LNCaP clone FGC (cell line): ENCODE measurements around the gene RANBP3.

Experiments
- DNase-seq: peaks from one replicate; pipeline ENCODE4 v3.0.0-alpha.2; 2011; ENCODE audit warnings: low read depth
- H3K4me3 ChIP-seq: 2 replicates; pipeline ENCODE4 v1.5.1; 2011; ENCODE audit warnings: mild to moderate bottlenecking, low read depth, low read length, control low read depth
- TF ChIP-seq, protein P1 (sequence below): IDR thresholded peaks from 2 replicates; pipeline ENCODE4 v1.5.1; 2012; ENCODE audit warnings: mild to moderate bottlenecking; ENCODE audit not compliant: control insufficient read depth, insufficient read depth; ENCODE audit errors: extremely low read depth

Gene RANBP3

DNA sequence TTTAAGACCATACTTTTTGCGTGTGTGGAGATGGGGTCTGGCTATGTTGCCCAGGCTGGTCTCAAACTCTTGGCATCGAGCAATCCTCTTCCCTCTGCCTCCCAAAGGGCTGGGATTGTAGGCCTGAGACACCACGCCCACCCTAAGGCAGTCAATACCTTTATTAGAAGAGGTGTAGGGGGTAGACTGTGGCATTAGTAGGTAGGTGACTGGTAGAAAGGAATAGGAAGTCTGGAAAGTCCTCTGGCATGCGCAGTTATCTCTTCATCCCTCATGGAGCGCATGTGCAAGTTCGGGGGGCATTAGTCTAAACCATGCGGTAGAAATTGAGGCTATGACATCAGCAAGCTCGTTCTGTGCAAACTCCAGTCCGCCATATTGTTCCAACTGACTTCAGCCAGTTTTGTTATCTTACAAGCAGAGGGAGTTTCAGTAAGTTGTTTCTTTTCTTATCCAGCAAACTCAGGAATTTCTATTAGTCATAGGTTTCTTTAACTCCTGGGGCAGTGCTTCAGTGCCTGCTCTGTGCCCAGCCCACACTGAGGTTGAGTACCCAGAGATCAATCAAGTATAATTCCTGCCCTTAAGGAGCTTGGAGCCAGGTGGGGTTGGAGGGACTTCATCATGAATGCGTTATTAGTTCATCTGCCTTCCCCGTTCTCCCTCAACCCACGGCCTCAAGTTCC is 7.3 kb upstream of the RANBP3 start:
- no peak for DNase-seq
- TF ChIP-seq, protein P1, sequence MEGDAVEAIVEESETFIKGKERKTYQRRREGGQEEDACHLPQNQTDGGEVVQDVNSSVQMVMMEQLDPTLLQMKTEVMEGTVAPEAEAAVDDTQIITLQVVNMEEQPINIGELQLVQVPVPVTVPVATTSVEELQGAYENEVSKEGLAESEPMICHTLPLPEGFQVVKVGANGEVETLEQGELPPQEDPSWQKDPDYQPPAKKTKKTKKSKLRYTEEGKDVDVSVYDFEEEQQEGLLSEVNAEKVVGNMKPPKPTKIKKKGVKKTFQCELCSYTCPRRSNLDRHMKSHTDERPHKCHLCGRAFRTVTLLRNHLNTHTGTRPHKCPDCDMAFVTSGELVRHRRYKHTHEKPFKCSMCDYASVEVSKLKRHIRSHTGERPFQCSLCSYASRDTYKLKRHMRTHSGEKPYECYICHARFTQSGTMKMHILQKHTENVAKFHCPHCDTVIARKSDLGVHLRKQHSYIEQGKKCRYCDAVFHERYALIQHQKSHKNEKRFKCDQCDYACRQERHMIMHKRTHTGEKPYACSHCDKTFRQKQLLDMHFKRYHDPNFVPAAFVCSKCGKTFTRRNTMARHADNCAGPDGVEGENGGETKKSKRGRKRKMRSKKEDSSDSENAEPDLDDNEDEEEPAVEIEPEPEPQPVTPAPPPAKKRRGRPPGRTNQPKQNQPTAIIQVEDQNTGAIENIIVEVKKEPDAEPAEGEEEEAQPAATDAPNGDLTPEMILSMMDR: no peak
- H3K4me3 ChIP-seq: no peak overlapping the region

- TF ChIP-seq, protein P1: no peak
- no peak overlapping the region for H3K4me3 ChIP-seq
- DNase-seq: no peak
Observed at GRCh38 chr19:5984600-5984999, 6.7 kb upstream of the RANBP3 start.

GRCh38 chr19:5983367-5983955 is 5.5 kb upstream of the RANBP3 start:
- TF ChIP-seq, protein P1: no peak
- DNase-seq: no peak
- H3K4me3 ChIP-seq: no peak overlapping the region

GRCh38 chr19:5978606-5979552 is 939 bp upstream of the RANBP3 start:
- TF ChIP-seq, protein P1: no peak
- no peak for DNase-seq

DNA sequence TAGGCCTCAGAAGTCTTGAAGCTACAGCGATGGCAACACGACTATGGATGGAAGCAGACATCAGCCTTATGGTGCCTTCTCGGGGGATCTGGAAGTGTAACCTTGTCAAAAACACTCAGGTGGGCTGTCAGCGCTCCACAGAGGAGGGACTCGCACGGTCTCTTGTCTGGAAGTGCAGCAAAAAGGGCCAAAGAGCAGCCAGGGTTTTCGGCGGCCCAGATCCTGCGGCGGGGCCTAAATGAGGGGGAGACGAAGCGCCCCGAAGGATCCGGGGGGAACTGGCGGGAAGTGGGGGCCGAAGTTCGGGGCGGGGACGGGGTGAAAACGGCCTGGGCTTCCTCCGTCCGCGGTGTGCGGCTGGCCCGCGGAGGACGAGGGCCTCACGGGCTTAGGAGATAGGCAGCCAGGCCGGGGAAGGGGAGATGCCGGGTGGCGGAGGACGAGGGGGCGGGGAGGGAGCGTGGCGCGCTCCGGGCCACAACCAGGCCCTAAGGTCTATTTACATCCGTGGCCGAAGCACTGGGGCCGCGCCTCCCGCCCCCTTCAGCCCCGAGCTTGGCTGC is 637 bp downstream of the RANBP3 start:
- TF ChIP-seq, protein P1: no peak
- peak overlapping the region; percentile 95 for H3K4me3 ChIP-seq
- DNase-seq: no peak

More at GRCh38 chr19:5978606-5979552, 939 bp upstream of the RANBP3 start:
- H3K4me3 ChIP-seq: peak overlapping the region; percentile 95

DNA sequence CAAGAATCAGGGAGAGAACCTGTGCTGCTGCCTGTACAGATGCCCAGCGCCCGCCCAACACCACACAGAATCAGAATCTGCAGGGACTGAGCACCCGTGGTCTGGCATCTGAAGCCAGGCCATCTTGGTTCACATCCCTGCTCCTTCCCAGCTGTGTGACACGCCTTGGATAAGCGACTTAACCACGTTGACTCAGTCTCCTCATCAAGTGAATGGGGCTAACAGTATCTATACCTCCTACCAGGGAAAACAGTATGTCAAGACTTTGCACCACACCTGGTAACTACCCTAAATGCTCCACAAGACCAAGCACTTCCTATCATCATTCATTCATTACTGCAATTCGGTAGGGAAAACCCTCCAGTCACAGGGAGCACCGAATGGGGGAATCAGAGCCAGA is 1.2 kb downstream of the RANBP3 start:
- DNase-seq: no peak
- TF ChIP-seq, protein P1: no peak
- peak overlapping the region; percentile 95 for H3K4me3 ChIP-seq
